Measurements from ENCODE around the gene IFIT1.
"Not testable (repeated sequence)": the region's sequence is repeated elsewhere in the genome, so short reads cannot be mapped to it uniquely, and the experiment has no call there.

DNA sequence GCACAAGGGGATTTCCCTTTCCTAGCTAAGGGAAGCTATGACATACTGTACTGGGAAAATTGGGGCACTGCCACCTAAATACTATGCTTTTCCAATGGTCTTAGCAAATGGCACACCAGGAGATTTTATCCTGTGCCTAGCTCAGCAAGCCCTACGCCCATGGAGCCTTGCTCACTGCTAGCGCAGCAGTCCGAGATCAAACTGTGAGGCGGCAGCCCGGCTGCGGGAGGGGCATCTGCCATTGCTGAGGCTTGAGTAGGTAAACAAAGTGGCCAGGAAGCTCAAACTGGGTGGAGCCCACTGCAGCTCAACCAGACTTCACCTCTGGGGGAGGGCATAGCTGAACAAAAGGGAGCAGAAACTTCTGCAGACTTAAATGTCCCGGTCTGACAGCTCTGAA, 52.4 kb downstream of the IFIT1 start:
- TF ChIP-seq KAT7 (CRISPR knock-in tag; IDR thresholded peaks at IDR 0.05; ENCODE audit: borderline replicate concordance); BRCA1 (IDR thresholded peaks at IDR 0.05); BRCA1 (CRISPR knock-in tag; IDR thresholded peaks at IDR 0.05); NCOA1 (IDR thresholded peaks at IDR 0.05; ENCODE audit: low read depth); TBL1XR1 (IDR thresholded peaks at IDR 0.05; ENCODE audit: low read length in 2 of 2); ZNF274 (IDR thresholded peaks at IDR 0.05; ENCODE audit: borderline replicate concordance, low read depth, low read length); KLF10 (CRISPR knock-in tag; IDR thresholded peaks at IDR 0.05); CBX2 (IDR thresholded peaks at IDR 0.05; ENCODE audit: insufficient read depth, low read length, poor library complexity, severe bottlenecking); SOX6 (IDR thresholded peaks at IDR 0.05); THAP7 (CRISPR knock-in tag; IDR thresholded peaks at IDR 0.05); XRCC3 (IDR thresholded peaks at IDR 0.05): not testable (repeated sequence)
- TF ChIP-seq, protein P1, sequence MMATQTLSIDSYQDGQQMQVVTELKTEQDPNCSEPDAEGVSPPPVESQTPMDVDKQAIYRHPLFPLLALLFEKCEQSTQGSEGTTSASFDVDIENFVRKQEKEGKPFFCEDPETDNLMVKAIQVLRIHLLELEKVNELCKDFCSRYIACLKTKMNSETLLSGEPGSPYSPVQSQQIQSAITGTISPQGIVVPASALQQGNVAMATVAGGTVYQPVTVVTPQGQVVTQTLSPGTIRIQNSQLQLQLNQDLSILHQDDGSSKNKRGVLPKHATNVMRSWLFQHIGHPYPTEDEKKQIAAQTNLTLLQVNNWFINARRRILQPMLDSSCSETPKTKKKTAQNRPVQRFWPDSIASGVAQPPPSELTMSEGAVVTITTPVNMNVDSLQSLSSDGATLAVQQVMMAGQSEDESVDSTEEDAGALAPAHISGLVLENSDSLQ (IDR thresholded peaks at IDR 0.05), result not testable (repeated sequence)
